Measurements from ENCODE around the gene GPRC5A. TPM values are rescaled to one million over a fixed set of nuclear protein-coding genes. Genes with fewer than 3 reads are reported as not detected.

The GPRC5A gene
- total and polyA plus RNA-seq, 2 of the 8 experiments (the other 6 are each of a cell fraction or from before 2014, with no cell fraction given): 1.0 to 1.4 TPM

GRCh38 chr12:12922191-12922616 is 30.8 kb downstream of the GPRC5A start:
- Histone ChIP-seq H3K56ac (replicated peaks; ENCODE audit: insufficient read length, low read depth, low read length) (no peak overlapping the region), H2BK5ac (ENCODE audit: low read depth, low read length) (no peak overlapping the region), H3K23me2 (ENCODE audit: low read depth, low read length) (no peaks in the 10 kb centered on the region), H3K4ac (replicated peaks; ENCODE audit: insufficient read length, low read depth, low read length) (no peak overlapping the region), H3K79me1 (ENCODE audit: low read depth, low read length) (no peaks in the 10 kb centered on the region), H3K4me2 (ENCODE audit: insufficient read depth in 1 of 2, low read depth in 2 of 2, low read length in 2 of 2) (peak overlapping the region in 1 of 2 experiments; percentile 28; a peak in 1 of 4 replicates), H3K9me3 (ENCODE audit: insufficient read depth in 2 of 2, low read depth in 1 of 2, low read length in 1 of 2) (no peaks in the 10 kb centered on the region), H2BK120ac (replicated peaks; ENCODE audit: low read depth, low read length) (no peak overlapping the region), H3K4me1 (replicated peaks in 1 of 4; ENCODE audit: control insufficient read depth in 3 of 4, insufficient read depth in 4 of 4, low read length in 3 of 4) (peaks cover 0 to 4% (median 1%) of the 10 kb centered on the region in 4 experiments; a peak in 3 of 7 replicates), H3K23ac (ENCODE audit: insufficient read length) (no peak overlapping the region), H4K20me1 (replicated peaks in 1 of 2; ENCODE audit: control insufficient read depth in 1 of 2, insufficient read depth in 2 of 2, low read length in 2 of 2) (no peaks in the 10 kb centered on the region), H2BK15ac (ENCODE audit: low read length) (no peak overlapping the region), H3K9ac (replicated peaks in 1 of 4; ENCODE audit: extremely low read depth in 1 of 4, low read depth in 3 of 4, low read length in 3 of 4) (no peak overlapping the region), H4K91ac (replicated peaks; ENCODE audit: insufficient read length, low read length) (no peak overlapping the region), H3K27me3 (replicated peaks in 1 of 4; ENCODE audit: control insufficient read depth in 3 of 4, extremely low read depth in 1 of 4, insufficient read depth in 3 of 4, low read length in 3 of 4) (no peaks in the 10 kb centered on the region), H2BK12ac (ENCODE audit: low read depth, low read length) (no peak overlapping the region), H2AFZ (ENCODE audit: low read length) (no peak overlapping the region), H3K36me3 (ENCODE audit: control insufficient read depth in 2 of 4, insufficient read depth in 4 of 4, low read length in 3 of 4) (no peaks in the 10 kb centered on the region), H4K5ac (ENCODE audit: insufficient read length, low read depth, low read length) (no peak overlapping the region), H3K4me3 (ENCODE audit: extremely low read depth in 1 of 4, insufficient read depth in 2 of 4, low read depth in 3 of 4, low read length in 4 of 4) (no peak overlapping the region), H2BK20ac (ENCODE audit: low read length) (no peak overlapping the region), H3K27ac (ENCODE audit: low read depth, low read length) (no peak overlapping the region), H3K18ac (ENCODE audit: extremely low read depth, low read length) (no peak overlapping the region), H3K14ac (ENCODE audit: insufficient read length) (no peak overlapping the region), H2AK5ac (ENCODE audit: low read depth, low read length) (no peak overlapping the region), H4K8ac (ENCODE audit: extremely low read depth, insufficient read depth, low read length) (no peak overlapping the region), H3K79me2 (ENCODE audit: control insufficient read depth in 1 of 2, insufficient read depth in 2 of 2, low read length in 2 of 2) (no peaks in the 10 kb centered on the region)
- FAIRE-seq (no peak), DNase-seq (ENCODE audit: low read depth in 1 of 2, low spot score in 2 of 2) (no peak)
- CTCF ChIA-PET (ENCODE audit: partially characterized antibody): interaction anchor here (1.1 to 11.7 kb wide), 6 partner anchors 12 to 287 kb away, joined by 4 to 162 read pairs (median 10); no protein-coding TSS in a partner anchor
- POLR2A ChIA-PET (ENCODE audit: partially characterized antibody): interaction anchor here (1.2 kb wide), 1 partner anchor 290 kb away, joined by 4 read pairs; no protein-coding TSS in a partner anchor
- 62% methylated on average over 6 of the region's 6 CpGs; no CpG with 5 or more reads in 1 of the 2 experiments for WGBS, 2 experiments (ENCODE audit: extremely low coverage in 1 of 2, insufficient coverage in 1 of 2, insufficient read length in 1 of 2, insufficient replicate concordance in 2 of 2, low coverage in 1 of 2, low lambda C conversion rate in 2 of 2, missing lambda C conversion rate in 1 of 2)
- TF ChIP-seq SIN3A (conservative IDR thresholded peaks at IDR 0.05 in 1 of 2, IDR thresholded peaks at IDR 0.05 in 1 of 2; ENCODE audit: low read depth in 1 of 2, low read length in 2 of 2) (no peak), MAFK (IDR thresholded peaks at IDR 0.05; ENCODE audit: low read depth, low read length) (0 out of 2 replicates have a peak, but pooled peaks have one; percentile 15), BACH1 (IDR thresholded peaks at IDR 0.05; ENCODE audit: low read length) (peak; percentile 67), JUND (IDR thresholded peaks at IDR 0.05; ENCODE audit: low read length) (no peak), USF2 (IDR thresholded peaks at IDR 0.05; ENCODE audit: low read length) (no peak)
